ENCODE results near the gene RPS6KA5.
"Not testable (repeated sequence)": the region's sequence is repeated elsewhere in the genome, so short reads cannot be mapped to it uniquely, and the experiment has no call there.

Gene RPS6KA5

DNA sequence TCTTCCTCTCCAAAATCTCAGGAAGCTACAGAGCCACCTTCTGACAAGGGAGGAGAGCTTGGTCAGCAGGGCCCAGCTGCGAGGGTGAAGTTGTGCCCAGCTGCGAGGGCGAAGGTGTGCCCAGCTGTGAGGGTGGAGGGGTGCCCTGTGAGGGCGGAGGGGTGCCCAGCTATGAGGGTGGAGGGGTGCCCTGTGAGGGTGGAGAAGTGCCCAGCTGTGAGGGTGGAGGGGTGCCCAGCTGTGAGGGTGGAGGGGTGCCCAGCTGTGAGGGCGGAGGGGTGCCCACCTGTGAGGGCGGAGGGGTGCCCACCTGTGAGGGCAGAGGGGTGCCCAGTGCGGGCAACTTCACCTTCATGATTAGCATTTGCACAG, 223.8 kb downstream of the RPS6KA5 start:
- DNase-seq (ENCODE audit: low read depth, low spot score): no peak

DNA sequence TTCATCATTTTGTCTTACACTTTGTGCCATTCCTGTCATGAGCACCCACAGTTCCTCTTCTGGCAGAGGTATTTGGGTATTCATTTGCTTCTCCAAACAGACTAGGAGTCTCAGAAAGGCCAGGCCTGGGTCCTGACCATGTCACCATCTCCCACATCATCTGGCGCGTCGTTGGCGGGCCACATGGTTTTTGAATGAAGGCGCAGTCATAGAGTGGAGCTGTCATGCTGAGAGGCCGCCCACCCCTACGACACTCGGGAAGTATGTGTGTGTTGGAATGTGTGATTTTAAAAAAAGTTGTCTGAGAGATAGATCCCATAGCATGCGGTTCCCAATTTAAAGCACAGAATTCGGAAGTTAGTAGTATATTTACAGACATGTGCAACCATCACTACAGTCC, 228.6 kb downstream of the RPS6KA5 start:
- no peak for DNase-seq (ENCODE audit: low read depth, low spot score)

GRCh38 chr14:90830931-90831701, 229.3 kb downstream of the RPS6KA5 start:
- no peak for DNase-seq (ENCODE audit: low read depth, low spot score)

- DNase-seq (ENCODE audit: low read depth, low spot score): no peak
Measured at GRCh38 chr14:90829677-90830076, 230.8 kb downstream of the RPS6KA5 start.

DNA sequence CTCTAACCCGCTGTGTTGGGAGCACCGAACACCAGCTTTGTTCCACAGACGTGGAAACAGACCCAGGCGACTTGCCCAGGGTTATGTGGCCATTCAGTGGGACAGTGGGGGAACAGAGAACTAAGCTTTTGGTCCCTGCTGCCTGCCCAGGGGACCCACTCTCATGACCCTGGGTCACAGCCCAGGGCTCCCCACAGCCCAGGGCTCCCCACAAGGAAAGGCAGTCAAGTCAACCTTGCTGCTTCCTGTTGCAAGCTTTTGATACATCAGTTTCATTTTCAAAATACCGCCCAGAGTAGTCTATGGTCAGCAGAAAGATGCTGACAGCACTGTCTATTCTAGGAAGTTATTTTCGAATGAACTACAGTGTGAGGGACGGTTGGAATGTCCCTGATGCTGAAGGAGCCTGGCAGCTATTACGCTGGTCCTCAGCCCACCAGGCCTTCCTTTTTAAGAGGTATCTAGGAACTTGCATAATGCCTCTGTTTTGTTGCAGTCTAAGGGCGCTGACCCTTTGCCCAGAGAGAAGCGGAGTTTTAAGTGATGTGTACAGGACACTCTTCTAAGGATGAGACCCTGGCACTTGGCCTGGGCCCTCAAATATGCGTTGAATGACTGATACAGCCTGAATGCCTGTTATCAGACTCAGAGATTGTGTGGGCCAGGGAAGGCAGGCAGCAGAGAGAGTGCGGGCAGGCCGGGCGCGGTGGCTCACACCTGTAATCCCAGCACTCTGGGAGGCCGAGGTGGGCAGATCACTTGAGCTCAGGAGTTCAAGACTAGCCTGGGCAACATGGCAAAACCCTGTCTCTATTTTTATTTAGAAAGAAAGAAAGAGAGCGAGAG, 231.6 kb downstream of the RPS6KA5 start:
- DNase-seq (ENCODE audit: low read depth, low spot score): no peak

DNA sequence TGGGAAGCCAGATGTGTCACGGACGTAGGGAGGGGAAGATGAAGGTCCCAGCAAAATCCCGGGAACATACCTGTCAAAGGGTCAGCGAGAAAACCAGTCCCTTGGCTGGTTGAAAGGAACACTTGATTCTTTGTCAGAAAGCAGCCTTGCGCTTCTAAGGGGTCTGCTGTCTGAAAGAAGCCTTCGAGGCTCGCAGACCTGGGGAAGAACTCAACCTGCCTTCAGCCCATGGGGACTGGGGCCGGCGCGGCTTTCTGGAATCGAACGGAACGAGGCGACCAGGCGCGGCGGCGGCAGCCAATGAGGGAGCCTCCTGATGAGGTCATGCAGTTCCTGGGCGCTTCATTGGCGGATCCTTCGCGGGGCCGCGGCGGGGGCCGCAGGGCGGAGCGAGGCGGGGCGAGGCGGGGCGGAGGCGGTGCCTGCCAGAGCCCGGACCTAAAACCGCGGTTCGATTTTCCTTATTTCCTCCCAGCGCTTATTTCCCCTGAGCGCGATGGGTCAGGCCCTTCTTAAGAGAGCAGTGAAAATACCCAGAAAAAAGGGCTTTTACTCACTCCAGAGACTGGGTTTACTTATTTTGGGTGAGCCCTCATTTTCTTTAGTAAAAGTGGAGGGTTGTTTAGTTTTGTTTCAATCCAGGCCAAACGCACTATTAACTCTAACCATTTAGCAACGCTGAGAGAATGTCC, 232.4 kb downstream of the RPS6KA5 start:
- peak; percentile 52 for DNase-seq (ENCODE audit: low read depth, low spot score)

DNA sequence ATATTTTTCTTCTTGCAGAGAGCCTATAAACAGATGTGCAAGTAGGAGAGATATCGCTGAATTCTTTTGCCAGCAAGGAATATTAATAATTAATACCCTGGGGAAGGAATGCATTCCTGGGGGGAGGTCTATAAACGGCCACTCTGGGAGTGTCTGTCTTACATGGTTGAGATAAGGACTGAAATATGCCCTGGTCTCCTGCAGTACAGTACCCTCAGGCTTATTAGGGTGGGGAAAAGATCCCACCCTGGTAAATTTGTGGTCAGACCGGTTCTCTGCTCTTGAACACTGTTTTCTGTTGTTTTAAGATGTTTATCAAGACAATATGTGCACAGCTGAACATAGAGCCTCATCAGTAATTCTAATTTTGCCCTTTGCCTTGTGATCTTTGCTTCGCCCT, 236.9 kb downstream of the RPS6KA5 start:
- DNase-seq (ENCODE audit: low read depth, low spot score): not testable (repeated sequence)

GRCh38 chr14:90820958-90821357, 239.5 kb downstream of the RPS6KA5 start:
- no peak for DNase-seq (ENCODE audit: low read depth, low spot score)

GRCh38 chr14:90819734-90820393, 240.6 kb downstream of the RPS6KA5 start:
- DNase-seq (ENCODE audit: low read depth, low spot score): no peak

- no peak for DNase-seq (ENCODE audit: low read depth, low spot score)
Measured at GRCh38 chr14:90818715-90819114, 241.7 kb downstream of the RPS6KA5 start.

GRCh38 chr14:90816681-90817436, 243.6 kb downstream of the RPS6KA5 start:
- DNase-seq (ENCODE audit: low read depth, low spot score): no peak

DNA sequence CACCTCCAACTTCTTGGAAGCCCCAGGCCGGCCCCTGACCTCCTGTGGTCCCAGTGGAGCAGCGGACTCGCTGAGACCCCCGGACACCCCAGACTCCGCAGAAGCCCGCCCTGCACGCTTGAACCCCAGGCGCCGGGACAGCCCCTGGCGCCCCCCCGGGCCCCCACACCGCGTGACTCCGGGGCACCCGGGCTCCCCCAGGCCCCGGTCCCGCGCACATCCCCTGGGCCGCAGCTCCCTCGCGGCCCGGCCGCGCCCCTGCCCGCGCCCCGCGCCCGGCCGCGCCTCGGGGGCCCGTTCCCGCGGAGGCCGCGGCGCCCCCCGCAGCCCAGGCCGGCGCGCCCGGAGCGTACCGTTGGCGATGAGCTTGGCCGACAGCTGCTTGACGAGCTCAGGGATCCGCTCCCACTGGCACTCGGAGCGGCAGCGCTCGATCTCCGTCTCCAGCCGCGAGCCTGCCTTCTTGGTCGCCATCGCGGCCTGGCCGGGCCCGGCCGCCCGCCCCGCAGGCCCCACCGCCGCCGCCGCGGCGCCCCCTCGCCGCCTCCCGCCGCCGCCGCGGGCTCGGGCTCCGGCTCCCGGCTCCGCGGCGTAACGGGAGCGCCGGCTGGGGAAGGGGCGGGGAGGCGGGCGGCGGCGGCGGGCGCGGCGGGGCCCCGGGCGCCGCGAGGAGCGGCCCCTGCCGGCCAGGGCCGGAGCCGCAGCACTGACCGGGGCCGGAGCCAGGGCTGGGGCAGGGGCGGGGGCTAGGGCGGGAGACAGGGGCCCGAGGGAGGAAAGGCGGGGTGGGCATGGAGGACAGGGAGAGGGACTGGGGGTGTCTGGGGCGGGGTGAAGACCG, 244.4 kb downstream of the RPS6KA5 start, which contains the start of gene TTC7B:
TTC7B (minus strand) TSS at position 609 of the 841 bp plus-strand sequence; CDS start at position 474, 135 bp downstream.
- no peak for DNase-seq (ENCODE audit: low read depth, low spot score)

GRCh38 chr14:90815572-90815821, 244.9 kb downstream of the RPS6KA5 start:
- DNase-seq (ENCODE audit: low read depth, low spot score): no peak

GRCh38 chr14:90814806-90815571, 245.5 kb downstream of the RPS6KA5 start:
- DNase-seq (ENCODE audit: low read depth, low spot score): no peak

DNA sequence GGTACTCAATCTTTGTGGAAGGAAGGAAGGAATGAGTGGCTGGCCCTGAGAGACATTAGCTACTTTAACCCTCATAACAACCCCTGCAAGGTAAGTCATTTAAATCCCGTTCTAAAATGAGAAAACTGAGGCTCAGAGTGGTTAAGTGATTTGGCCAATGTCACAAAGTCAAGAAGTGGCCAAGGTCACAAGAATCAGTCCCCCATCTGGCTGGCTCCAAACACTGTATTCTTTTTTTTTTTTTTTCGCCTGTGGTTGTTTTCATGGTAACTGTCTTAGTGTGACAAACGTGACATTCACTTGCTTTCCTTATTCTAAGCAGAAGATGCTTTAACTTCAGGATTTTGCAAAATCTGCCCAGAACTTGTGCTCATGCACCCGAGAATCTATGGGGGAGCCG, 247.0 kb downstream of the RPS6KA5 start:
- DNase-seq (ENCODE audit: low read depth, low spot score): no peak

DNA sequence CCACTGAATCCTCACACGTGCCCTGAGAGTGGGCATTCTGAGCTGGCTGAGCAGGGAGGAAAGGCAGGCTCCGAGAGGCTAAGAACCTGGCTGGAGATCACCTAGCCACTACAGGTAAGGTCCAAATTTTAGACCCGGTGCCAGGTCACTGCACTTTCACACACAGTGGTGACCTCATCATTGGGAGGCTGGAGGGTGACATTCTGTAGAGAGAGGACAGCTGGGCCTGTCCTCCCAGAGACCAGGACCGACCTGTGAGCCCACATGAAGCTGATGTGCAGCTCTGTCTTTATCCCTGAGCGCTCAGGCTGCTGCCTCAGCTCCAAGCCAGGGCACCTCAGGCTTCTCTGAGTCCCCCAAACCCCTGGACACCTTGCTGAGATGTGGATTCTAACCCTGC, 248.3 kb downstream of the RPS6KA5 start:
- DNase-seq (ENCODE audit: low read depth, low spot score): no peak

DNA sequence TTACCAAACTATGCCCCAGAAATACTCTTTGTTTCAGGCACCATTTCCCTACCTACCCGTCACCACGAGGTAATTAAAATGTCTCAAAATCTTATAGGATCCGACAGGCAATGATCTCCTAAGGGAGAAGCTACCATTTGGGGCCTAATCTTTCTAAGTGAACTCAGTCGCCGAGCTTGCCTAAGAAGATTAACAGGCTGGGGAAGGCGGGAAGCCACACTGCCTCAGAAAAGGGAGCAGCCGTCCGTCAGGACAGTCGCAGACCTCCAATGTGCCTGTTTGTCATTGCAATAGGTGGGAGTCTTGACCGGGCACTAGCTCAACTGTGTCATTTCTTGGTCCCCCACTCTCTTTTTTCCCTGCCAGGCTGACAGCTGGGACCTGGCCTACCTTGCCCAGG, 248.8 kb downstream of the RPS6KA5 start:
- no peak for DNase-seq (ENCODE audit: low read depth, low spot score)

- no peak for DNase-seq (ENCODE audit: low read depth, low spot score)
Measured at GRCh38 chr14:90810806-90811205, 249.6 kb downstream of the RPS6KA5 start.

GRCh38 chr14:90809530-90810312, 250.7 kb downstream of the RPS6KA5 start:
- no peak for DNase-seq (ENCODE audit: low read depth, low spot score)

Data from iPS DF 19.7 (cell line).